Measurements from ENCODE around the gene MOCOS. TPM values are rescaled to one million over a fixed set of nuclear protein-coding genes. Genes with fewer than 3 reads are reported as not detected.

MOCOS gene
- polyA plus RNA-seq, 1 donor (not counting 4 experiments of a cell fraction or from before 2014, with no cell fraction given) = 2.8 TPM

DNA sequence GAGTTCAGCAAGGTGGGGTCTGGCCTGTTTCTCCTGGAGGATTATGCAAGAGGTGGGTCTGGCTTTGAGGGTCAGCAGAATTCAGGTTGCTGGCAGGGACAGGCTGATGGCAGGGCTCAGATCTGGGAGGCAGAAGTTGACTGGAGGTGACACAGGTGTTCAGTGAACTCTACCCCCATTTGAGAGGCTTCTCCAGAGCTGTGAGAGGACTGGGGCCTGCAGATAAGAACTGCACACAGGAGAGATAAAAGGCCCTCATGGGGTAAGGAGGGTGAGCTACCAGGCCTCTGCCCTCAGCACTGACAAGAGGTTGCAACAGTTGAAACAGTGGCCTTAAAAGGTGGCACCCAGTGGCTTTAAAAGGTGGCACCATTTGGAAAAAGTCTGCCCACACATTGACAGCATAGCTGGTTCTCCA lies 13.1 kb downstream of the MOCOS start:
- FAIRE-seq (no peak), DNase-seq (ENCODE audit: low read depth, low spot score) (no peak)
- no peaks in the 10 kb centered on the region for H3K27me3 ChIP-seq (ENCODE audit: control insufficient read depth, extremely low read depth, insufficient read depth, low read length)
- H3K9me1 ChIP-seq (ENCODE audit: control insufficient read depth, extremely low read depth, insufficient read depth, low read length) = no peaks in the 10 kb centered on the region
- peaks cover 2% of the 10 kb centered on the region for H3K4me1 ChIP-seq (ENCODE audit: control insufficient read depth, extremely low read depth, insufficient read depth, low read length)
- dilution Hi-C loops (cut with MboI; ENCODE audit: extremely low pct_ligation_motif_present, low sequenced_read_pairs) = no loop called here
- H2AFZ ChIP-seq (ENCODE audit: control insufficient read depth, low read length) = no peak overlapping the region
- no peaks in the 10 kb centered on the region for H3K36me3 ChIP-seq (ENCODE audit: control insufficient read depth in 2 of 2, extremely low read depth in 1 of 2, insufficient read depth in 2 of 2, low read length in 2 of 2)
- H3K4me2 ChIP-seq (ENCODE audit: control insufficient read depth, extremely low read depth, insufficient read depth, low read depth, low read length) = peak overlapping the region; percentile 22
- H3K9ac ChIP-seq (ENCODE audit: control insufficient read depth, extremely low read depth, insufficient read depth, low read length) = no peak overlapping the region
- no peaks in the 10 kb centered on the region for H4K20me1 ChIP-seq (ENCODE audit: control insufficient read depth, extremely low read depth, insufficient read depth, low read length)
- TF ChIP-seq, protein P1, sequence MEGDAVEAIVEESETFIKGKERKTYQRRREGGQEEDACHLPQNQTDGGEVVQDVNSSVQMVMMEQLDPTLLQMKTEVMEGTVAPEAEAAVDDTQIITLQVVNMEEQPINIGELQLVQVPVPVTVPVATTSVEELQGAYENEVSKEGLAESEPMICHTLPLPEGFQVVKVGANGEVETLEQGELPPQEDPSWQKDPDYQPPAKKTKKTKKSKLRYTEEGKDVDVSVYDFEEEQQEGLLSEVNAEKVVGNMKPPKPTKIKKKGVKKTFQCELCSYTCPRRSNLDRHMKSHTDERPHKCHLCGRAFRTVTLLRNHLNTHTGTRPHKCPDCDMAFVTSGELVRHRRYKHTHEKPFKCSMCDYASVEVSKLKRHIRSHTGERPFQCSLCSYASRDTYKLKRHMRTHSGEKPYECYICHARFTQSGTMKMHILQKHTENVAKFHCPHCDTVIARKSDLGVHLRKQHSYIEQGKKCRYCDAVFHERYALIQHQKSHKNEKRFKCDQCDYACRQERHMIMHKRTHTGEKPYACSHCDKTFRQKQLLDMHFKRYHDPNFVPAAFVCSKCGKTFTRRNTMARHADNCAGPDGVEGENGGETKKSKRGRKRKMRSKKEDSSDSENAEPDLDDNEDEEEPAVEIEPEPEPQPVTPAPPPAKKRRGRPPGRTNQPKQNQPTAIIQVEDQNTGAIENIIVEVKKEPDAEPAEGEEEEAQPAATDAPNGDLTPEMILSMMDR (optimal IDR thresholded peaks at IDR 0.05 in 1 of 3, IDR thresholded peaks at IDR 0.05 in 1 of 3, conservative IDR thresholded peaks at IDR 0.05 in 1 of 3; ENCODE audit: extremely low read depth in 1 of 3, insufficient read depth in 2 of 3, low read length in 3 of 3) = no peak
- no peak for TF ChIP-seq EZH2 (IDR thresholded peaks at IDR 0.05; ENCODE audit: low read length)
- no peaks in the 10 kb centered on the region for H3K9me3 ChIP-seq (ENCODE audit: control insufficient read depth, low read depth, low read length)
- no peaks in the 10 kb centered on the region for H3K79me2 ChIP-seq (ENCODE audit: control insufficient read depth, insufficient read depth, low read length)
- H3K27ac ChIP-seq (ENCODE audit: control insufficient read depth, insufficient read depth, low read length) = no peak overlapping the region
- no peak overlapping the region for H3K4me3 ChIP-seq (ENCODE audit: control insufficient read depth in 2 of 3, extremely low read depth in 1 of 3, insufficient read depth in 2 of 3, low read depth in 1 of 3, low read length in 3 of 3)

DNA sequence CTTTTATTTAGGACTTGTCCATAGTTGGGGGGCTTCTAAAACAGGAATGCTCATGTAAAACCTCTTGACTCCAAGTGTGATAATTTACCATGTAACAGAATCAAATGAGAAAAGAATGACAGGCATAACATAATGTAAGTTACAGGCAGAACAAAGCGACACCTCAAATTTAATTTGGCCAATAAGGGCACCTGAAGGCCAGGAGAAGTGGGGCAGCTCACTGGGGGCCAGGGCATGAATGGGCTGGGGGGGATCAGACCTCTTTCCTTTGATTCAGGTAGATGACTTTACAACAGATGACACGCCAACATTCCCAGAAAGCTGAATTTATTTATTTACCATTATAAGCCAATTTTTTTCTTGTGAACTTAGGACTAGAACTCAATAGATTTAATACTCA lies 14.5 kb downstream of the MOCOS start:
- H3K36me3 ChIP-seq (ENCODE audit: control insufficient read depth in 2 of 2, extremely low read depth in 1 of 2, insufficient read depth in 2 of 2, low read length in 2 of 2) = no peaks in the 10 kb centered on the region
- no peak overlapping the region for H2AFZ ChIP-seq (ENCODE audit: control insufficient read depth, low read length)
- H3K27ac ChIP-seq (ENCODE audit: control insufficient read depth, insufficient read depth, low read length) = no peak overlapping the region
- no peaks in the 10 kb centered on the region for H3K9me1 ChIP-seq (ENCODE audit: control insufficient read depth, extremely low read depth, insufficient read depth, low read length)
- DNase-seq (ENCODE audit: low read depth, low spot score) (no peak), FAIRE-seq (no peak)
- dilution Hi-C loops (cut with MboI; ENCODE audit: extremely low pct_ligation_motif_present, low sequenced_read_pairs) = no loop called here
- peaks cover 2% of the 10 kb centered on the region for H3K4me1 ChIP-seq (ENCODE audit: control insufficient read depth, extremely low read depth, insufficient read depth, low read length)
- no peak for TF ChIP-seq EZH2 (IDR thresholded peaks at IDR 0.05; ENCODE audit: low read length)
- TF ChIP-seq, protein P1 (optimal IDR thresholded peaks at IDR 0.05 in 1 of 3, IDR thresholded peaks at IDR 0.05 in 1 of 3, conservative IDR thresholded peaks at IDR 0.05 in 1 of 3; ENCODE audit: extremely low read depth in 1 of 3, insufficient read depth in 2 of 3, low read length in 3 of 3) = no peak
- H3K4me2 ChIP-seq (ENCODE audit: control insufficient read depth, extremely low read depth, insufficient read depth, low read depth, low read length) = no peak overlapping the region
- H3K4me3 ChIP-seq (ENCODE audit: control insufficient read depth in 2 of 3, extremely low read depth in 1 of 3, insufficient read depth in 2 of 3, low read depth in 1 of 3, low read length in 3 of 3) = no peak overlapping the region
- H3K9me3 ChIP-seq (ENCODE audit: control insufficient read depth, low read depth, low read length) = no peaks in the 10 kb centered on the region
- no peak overlapping the region for H3K9ac ChIP-seq (ENCODE audit: control insufficient read depth, extremely low read depth, insufficient read depth, low read length)
- H3K79me2 ChIP-seq (ENCODE audit: control insufficient read depth, insufficient read depth, low read length) = no peaks in the 10 kb centered on the region
- H4K20me1 ChIP-seq (ENCODE audit: control insufficient read depth, extremely low read depth, insufficient read depth, low read length) = no peaks in the 10 kb centered on the region
- no peaks in the 10 kb centered on the region for H3K27me3 ChIP-seq (ENCODE audit: control insufficient read depth, extremely low read depth, insufficient read depth, low read length)

All from keratinocyte (primary cell).